HG03025 (cell line): ENCODE data around the gene CCDC178.
A peak's percentile ranks its signal among the peaks of the same experiment; 100 is the strongest.

ENCODE experiments used
- ATAC-seq: cut with Tn5 transposase; IDR thresholded peaks from one replicate; pipeline ENCODE4 v1.9.1; 2021; ENCODE audit warnings: mild to moderate bottlenecking, moderate library complexity; ENCODE audit not compliant: unreplicated experiment, low FRiP score

CCDC178 gene

DNA sequence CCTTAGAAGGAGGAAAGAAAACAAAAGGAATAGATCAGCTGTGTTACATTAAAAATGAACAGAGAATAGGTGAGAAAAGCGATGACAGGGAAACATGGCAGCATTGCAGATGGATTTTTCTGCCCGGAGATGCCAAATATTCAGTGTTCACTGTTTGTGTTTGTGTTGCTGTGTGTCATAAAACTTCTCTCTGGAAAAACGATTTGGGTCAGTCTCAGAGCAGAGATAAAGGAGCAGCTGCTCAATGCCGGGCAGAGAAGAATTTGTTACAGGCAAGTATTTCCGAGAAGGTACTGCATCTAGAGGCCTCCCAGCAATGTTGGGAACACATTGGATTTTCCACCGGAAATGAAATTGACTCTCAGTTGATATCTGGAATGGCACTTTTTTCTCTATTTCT lies 511.3 kb downstream of the CCDC178 start:
- ATAC-seq, result no peak

DNA sequence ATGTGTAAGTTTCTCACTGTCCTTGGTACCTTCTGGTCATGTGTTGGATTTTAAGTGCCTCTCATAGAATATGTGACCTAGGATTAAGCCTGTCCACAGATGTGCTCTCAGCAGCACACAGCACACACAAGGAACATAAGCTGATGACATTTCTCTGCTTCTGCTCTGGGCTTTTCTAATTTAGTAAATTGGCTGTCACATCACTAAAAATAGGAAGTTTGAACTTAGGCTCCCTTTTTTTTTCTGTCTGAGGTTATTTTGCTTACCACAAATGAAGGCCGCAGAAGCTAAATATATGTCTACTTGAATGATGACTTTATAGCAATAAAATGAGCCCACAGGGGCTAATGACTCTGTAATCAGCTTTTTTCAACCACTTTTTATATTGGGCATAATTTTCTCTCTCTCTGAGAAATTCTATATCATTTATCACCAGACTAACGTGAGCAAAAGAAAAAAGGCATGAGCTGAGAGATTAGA lies 517.5 kb downstream of the CCDC178 start:
- no peak for ATAC-seq

DNA sequence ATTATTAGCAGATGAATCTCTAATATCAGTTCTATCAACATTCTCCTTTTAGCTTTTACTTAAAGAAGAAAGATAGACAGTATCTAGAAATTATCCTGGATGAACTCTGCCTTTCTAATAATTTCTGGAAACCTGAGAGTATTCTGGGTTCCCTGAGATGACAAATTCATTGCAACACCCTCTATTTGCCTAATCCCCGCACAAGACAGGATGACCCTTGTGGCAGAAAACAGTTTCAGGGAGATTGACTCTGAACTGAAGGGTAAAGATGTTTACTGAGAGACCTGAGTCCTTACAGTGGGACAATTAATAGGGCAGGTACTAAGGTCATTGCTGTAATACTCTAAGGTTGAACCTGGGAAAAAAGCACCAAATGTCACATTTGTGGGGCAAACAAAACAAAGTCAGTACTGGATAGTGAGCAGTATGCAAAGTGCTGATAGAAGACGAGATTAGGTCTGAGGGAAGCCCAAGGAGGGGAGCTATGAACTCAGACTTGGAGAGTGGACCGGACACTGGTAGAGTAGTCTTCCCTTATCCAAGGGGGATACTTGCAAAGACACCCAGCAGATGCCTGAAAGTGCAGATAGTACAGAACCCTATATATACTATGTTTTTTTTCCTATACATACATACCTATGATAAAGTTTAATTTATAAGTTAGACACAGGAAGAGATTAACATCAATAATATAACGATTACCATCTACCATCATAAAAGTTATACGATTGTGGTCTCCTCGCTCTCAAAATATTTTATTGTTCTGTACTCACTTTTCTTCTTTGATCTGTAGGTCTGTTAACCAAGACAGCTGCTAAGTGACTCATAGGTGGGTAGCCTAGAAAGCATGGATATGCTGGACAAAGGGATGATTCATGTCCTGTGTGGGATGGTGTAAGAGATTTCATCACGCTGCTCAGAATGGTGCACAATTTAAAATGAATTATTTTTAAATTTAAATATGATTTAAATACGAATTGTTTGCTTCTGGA lies 519.4 kb downstream of the CCDC178 start:
- no peak for ATAC-seq

DNA sequence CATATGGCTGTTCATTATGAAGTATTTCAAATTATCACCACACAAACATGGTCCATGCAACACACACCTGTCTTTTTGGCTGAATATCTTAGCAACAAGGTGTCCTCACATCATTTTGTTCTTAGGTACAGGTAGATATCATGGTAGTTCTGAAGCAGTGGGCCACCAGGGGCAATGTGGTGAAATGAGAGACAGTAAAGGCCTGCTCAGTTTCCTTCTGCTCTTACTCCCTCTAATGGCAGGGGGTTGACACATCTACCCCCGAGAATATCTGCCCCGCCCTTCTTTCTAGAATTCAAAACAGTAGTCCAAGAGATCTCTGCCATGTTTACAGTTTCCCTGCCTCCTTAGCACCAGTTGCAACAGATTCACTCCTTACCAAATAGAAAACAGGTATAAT lies 520.7 kb downstream of the CCDC178 start:
- peak; percentile 93 for ATAC-seq

DNA sequence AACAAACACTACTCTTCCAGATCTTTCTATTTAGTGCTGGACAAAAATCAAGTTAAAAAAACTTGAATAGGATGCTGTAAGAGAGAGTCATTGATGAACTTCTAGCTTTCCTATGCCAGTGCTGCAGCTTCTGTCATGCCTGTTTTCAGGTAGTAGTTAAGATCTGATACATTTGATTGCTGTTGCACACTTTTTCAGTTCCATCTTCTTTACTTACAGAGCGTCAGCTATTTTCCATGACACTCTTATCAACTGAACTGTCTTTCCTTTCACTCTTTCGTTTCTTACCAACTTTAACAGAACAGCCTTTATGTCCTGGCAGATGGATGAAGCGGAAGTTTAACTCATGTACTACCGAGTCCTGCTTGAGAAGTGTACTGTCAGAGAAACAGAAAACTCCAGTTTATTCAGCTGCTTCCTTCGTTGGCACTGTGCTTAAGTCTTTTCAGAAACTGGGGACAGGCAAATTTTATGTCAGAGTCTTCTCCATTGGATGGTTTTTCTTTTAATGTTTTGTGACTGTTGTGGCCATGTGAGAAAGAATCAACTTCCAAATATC lies 521.8 kb downstream of the CCDC178 start:
- no peak for ATAC-seq

DNA sequence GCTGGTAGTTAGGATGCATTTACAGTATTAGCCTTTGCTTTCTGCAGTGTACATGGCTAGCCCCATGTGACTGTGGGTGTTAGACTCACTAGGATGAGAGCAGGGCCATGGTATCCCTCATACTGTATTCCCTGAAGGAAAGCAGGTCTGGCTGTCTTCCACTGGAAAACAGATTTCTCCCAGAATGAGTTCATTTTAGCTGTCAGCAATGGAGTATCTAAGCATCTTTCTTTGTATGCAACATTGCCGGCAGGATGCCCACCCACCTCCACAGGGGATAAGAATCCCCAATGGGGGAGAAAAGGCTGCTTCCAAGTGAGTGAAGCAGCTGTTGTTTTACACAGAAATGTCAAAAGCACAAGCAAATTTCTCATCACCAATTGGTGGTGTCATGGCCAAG lies 525.0 kb downstream of the CCDC178 start:
- no peak for ATAC-seq

DNA sequence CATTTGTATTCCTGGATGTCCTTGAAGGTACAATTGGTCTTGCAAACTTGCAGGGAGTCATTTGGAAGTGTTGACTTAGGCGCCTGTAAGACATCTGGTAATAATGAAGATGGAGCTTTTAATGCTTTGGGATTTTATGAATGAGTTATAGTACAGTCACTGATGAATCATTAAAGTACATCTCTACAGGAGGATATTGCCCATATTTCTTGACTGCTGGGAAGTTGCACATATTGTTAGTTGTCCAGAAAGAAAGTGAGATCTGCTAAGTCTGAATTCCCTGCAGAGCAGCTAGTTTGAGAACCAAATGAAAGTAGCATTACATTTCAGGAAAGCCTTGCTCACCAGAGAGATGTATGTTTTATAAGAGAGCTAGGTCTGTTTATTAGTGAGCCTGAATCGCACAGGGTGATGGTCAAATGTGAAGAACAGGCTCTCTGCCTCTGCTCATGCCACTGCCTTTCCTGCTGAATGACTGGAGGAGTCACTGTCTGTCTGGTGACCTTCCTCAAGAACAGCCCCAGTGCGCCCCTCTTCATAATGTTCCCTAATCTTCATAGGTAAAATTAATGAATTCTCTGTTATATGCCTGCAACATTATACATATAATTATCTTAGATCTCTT lies 528.7 kb downstream of the CCDC178 start:
- no peak for ATAC-seq

DNA sequence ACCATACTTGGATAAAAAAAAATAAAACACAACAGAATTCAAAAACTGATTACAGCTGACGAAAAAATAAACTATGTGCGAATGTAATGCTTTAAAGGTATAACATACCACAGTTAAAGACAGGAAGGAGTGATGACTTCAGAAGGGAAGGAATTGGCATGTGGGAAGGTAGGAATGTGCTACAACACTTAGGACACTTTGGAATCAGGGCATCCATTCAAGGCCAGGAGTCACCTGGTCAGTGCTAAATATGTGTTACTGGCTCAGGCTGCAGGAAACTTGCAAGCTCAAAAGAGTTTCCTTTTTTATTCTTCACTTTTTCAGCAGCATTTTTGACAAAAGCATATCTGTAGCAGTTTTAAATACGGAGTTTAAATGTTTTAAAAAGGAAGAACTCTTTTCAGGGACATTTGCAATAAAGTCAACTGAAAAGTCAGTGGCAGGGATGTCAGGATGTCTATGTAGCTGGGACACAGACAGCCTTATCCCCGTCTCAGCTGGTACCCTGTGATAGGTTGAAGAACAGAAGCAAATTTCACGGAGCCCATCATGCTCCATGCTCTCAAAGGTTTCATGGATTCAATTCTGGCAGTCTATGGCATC lies 529.7 kb downstream of the CCDC178 start:
- ATAC-seq, result no peak

DNA sequence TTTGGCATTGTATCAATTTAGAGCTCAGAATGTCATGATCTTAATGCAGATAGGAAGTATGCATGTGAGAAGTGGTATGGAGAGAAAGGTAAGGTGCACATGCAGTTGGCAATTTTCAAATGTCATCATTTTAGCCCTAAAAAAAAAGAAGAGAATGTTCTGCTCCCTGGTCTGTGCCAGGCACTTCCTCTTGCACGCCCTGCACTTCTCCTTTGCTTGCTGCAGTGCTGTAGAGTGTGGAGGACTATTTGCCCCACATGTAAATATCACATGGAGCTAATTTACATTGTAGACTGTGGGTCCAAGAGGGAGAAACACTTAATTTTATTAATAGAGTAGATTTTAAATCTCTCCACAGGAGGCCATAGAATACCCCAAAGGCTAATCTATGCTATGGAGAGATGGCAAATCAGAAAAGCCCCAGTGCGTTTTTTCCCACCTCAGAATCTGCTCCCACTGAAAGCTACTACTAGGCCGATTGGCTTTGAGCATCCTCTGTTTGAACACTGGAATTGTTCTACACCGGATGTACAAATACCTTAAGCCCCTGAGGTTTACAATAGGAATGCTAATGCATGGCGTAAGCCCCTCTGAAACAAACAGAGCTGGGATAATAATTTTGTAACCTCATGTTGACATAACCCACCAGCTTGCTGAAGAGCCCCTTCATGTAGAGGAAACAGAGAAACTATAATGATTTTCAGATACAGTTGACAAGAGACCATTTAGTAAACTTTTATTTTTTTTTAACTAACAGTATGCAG lies 530.5 kb downstream of the CCDC178 start:
- ATAC-seq, result no peak

DNA sequence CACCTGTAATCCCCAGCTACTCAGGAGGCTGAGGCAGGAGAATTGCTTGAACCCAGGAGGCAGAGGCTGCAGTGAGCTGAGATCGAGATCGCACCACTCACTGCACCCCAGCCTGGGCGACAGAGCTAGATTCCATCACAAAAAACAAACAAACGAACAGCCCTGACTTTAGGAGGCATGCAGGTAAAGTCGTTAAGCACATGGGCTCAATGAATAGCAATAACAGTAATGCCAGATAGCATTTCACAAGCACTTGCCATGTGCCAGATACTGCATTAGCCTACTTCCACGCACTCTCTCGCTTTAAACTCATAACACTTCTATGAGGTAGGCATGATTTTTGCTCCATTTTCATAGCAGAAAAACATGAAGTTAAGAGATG lies 532.1 kb downstream of the CCDC178 start:
- no peak for ATAC-seq

DNA sequence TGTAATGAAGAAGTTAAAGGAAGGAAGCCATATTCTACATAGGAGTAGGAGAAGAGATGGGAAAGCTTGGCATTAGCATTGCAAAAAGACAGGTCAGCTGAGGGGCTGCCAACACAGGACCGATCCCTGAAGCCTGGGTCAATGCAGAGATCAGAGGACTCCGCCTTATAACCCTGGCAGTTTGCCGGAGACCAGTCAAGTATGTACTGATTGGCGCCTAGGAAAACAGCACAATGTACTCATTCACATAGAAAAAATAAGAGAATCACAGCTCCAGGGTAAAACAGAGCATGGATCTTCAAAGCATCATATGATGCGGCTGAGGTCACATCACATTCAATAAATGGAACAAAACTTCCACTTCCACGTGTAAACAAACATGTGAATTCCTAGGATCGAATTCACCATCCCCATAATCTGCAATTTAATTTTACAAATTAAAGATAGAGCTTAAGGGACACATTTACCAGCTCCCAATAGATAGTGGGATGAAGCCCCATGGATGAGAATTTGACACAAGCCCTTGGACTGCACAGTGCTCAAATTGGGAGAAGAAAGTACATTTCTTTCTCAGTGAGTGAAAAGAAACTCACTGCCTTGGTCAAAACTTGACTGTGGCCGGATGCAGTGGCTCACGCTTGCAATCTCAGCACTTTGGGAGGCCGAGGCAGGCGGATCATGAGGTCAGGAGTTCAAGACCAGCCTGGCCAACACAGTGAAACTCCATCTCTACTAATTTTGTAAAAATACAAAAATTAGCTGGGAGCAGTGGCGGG lies 532.7 kb downstream of the CCDC178 start:
- ATAC-seq, result no peak

DNA sequence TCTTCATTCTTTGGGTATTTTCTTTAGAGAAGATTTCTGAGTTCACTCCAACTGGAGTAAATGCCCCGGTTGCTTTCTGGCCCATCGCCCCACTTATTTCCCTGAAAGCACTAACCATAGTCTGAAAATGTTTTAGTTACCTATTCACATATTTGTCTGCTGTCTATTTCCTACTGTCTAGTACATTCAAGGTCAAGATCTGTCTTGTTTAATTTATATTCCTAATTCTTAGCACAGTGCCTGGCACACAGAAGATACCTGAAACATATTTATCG lies 533.3 kb downstream of the CCDC178 start:
- ATAC-seq, result no peak

DNA sequence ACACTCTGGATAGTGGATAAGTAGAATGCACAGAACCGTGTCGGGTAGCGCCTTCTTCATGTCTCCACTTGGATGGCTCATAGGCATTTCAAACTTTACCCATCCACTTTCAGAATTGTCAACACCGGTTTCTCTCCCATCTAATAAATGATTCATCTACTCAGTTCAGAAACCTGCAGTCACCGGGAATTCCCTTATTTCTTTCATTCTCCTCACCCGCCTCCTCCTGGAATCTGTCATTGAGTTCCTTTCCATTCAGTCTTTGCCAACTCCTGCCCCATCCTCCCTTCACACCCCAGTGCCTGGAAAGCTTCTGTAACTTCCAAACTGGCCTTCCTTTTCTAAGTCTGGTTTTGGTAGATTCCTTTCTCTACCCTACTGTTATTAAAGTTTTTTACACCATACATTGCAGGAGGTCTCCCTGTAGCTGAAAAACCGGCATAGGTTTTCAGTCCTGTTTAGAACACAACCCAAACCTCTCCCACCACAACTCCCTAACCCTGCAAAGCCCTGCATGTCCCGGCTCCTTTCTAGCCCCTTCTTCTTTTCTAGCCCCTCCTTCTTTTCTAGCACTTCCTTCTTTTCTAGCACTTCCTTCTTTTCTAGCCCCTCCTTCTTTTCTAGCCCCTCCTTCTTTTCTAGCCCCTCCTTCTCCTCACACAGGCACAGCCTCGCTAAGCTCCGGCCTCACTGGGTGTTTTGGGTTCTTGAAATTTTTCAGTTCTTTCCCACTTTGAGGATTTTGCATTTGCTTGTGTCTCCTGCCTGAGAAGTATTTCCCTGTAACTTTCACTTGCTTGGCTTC lies 533.8 kb downstream of the CCDC178 start:
- ATAC-seq, result no peak

DNA sequence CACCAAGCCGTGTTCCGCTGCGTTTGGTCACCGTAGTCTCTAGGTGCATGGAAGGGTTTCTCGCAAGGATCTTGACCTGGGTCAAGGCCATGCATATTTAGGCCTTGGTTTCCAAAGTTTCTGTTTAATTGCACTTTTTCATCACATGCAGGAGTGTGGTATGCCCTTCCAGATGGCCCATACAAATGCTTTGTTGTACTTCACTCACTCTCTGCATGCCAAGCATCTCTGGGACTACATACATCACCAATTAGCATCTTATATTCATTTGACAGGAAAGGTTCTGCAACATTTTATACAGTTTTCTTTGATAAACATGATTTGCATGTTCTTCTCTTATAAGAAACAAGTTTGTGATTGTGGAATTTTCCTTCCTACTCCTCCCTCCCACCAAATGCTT lies 534.9 kb downstream of the CCDC178 start:
- no peak for ATAC-seq

DNA sequence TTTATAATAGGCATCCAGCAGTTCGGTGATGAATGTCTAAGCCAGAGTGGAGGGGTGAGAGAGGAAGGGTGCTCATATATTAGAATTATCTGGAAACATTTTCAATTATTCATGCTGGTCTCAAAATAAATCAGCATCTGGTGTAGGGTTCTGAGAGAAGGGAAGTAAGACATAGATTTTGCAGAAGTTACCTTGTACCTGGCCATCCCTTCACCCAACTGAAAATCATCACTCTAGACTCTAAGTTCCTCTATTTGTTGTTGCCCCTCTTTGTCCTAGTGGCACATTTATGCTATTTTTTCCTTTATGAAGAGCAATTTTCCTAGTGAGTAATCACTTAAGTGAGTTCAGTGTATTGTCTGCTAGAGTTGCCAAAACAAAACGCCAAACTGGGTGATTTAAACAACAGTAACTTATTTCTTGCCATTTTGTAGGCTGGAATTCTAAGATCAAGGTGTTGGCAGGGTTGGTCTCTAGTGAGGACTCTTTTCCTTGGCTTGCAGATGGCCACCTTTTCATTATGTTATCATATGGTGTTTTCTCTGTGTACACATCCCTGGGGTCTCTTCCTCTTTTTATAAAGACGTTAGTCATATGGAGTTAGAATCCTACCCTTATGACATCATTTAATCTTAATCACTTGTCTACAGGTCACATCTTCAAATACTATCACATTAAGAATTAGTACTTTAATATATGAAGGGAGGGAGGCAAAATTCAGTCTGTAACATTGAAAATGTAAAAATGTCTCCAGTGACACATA lies 537.8 kb downstream of the CCDC178 start:
- ATAC-seq, result no peak

DNA sequence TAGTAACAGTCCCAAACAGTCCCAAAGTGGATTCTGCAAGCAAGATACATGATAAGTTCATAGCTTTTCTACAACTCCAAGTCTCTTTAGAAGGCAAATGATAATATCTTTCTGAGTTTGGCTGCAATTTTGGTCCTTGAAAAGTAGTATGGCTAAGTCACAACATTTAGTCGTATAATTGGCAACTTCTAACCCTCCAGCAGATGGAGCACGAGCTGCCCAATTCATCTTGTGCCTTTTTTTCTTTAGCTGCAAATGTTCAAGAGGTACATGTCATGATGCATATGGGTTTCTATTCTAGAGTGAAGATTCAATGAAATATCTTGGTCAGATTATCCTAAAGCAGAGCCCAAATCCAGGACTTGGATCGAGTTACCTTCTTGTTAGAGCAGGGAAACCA lies 540.7 kb downstream of the CCDC178 start:
- ATAC-seq, result no peak

DNA sequence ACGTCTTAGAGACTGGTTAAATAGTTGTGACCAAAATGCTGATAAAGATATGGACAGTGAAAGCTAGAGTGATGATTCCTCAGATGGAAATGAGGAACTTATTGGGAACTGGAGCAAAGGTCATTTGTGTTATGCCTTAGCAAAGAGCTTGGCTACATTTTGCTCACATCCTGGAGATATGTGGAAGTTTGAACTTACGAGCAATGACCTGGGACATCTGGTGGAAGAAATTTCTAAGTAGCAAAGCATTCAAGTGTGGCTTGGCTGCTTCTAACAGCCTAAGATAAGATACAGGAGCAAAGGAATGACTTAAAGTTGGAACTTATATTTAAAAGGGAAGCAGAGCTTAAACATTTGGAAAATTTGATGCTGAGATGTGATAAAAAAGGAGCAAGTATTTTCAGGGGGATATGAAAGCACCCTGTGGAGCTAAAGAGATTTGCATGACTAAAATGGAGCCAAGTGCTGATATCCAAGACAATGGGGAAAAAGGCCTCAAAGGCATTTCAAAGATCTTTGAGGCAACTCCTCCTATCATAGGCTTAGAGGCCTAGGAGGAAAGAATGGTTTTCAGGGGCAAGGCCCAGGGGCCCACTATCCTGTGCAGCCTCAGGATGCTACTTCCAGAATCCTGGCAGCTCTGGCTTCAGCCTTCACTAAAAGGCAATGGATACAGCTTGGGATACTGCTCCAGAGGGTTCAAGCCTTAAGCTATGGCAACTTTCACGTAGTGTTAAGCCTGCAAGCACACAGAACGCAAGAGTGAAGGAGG lies 543.6 kb downstream of the CCDC178 start:
- ATAC-seq, result no peak

DNA sequence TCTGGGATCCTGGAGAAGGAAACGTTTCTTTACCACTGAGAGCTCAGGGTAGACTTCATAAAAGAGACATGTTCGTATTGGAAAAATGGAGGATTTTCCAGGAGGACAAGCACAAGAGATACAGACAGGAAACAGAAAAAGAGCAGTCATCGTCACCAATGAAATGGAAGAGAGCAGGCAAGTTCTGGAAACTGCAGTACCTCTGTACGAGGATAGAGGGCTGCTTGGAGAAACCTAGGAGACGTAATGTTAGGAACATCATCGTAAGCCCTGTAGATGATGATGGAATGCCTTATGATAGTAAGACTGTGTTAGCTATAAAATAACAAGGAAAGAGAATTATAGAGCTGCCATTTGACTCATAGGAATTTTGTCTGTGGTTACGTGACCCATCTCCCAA lies 546.6 kb downstream of the CCDC178 start:
- ATAC-seq, result no peak
